HG03460 (cell line): Measurements from ENCODE around the gene CLMP.
"Not testable (repeated sequence)": the region's sequence is repeated elsewhere in the genome, so short reads cannot be mapped to it uniquely, and the experiment has no call there.

Experiments
- ATAC-seq: cut with Tn5 transposase; IDR thresholded peaks from one replicate; pipeline ENCODE4 v1.9.1; 2021; ENCODE audit not compliant: unreplicated experiment

Gene CLMP

DNA sequence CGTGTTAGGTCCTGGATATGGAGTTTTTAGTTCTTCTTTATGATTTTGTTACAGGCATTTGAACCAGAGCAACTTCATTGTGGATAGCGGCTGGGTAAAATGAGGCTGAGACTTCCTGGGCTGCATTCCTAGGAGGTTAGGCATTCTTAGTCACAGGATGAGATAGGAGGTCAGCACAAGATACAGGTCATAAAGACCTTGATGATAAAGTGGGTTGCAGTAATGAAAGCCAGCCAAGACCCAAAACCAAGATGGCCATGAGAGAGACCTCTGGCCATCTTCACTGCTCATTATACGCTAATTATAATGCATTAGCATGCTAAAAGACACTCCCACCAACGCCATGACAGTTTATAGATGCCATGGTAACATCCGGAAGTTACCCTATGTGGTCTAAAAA lies 23.4 kb upstream of the CLMP start:
- no peak for ATAC-seq

DNA sequence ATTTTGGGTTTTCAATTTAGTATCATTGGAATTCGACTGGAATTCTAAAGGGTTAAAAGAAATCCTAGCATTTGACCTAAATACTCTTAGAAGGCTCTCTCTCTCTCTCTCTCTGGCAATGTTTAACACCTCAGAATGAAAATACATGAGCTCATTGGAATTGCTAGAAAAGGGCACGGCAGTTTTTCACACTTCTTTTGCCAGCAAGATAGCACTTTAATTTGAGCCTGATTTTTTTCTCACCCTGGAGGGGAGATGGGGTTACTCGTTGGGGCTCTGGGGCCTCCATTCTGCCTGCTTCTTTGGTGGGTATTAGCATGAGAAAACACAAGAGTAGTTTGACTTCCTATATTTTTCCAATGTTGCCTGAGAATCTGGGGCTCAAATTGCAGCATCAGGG lies 22.8 kb upstream of the CLMP start:
- no peak for ATAC-seq

DNA sequence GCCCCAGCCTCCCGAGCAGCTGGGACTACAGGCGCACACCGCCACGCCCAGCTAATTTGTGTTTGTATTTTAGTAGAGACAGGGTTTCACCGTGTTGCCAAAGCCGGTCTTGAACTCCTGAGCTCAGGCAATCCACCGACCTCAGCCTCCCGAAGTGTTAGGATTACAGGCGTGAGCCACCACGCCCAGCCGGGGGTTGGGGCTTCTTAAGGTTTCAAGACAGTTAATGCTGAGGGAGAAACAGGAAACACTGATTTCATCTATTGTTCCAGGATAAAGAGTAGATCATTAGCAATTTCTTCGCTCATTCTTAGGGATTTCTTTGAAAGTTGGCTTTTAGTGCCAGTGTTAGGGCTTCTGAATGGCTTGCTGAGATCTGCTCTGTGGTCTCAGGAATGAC lies 21.2 kb upstream of the CLMP start:
- no peak for ATAC-seq

DNA sequence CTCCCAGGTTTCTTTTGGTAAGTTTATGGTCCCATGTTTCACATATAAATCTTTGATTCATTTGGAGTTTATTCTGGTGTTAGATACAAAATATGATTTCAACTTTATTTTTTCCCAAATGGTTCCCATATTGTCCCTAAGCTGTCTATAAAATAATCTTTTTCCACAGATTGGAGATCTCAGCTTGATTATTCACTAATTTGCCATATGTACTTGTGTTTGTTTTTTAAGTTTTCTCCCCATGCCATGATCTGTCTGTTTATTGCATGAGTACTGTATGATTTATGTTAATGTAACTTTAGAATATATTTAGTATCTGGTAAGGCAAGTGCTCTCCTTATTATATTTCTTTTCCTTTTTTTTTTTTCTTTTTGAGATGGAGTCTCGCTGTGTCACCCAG lies 19.9 kb upstream of the CLMP start:
- no peak for ATAC-seq

DNA sequence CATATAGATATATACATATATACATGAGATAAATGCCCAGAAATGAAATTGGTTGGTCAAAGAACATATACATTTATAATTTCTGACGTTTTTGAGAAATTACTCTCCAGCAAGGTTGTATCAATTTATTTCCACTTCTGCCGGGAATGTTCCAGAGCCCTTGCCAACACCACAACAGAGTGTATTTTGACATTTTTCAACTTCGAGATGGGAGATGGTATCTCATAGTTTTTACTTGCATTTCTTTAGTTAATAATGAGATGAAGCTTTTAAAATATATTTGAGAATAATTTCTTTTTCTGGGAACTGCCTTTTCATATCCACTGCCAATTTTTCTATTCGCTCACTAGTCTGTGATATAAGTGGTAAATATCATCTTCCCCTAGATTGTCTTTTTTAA lies 19.3 kb upstream of the CLMP start:
- ATAC-seq: no peak

DNA sequence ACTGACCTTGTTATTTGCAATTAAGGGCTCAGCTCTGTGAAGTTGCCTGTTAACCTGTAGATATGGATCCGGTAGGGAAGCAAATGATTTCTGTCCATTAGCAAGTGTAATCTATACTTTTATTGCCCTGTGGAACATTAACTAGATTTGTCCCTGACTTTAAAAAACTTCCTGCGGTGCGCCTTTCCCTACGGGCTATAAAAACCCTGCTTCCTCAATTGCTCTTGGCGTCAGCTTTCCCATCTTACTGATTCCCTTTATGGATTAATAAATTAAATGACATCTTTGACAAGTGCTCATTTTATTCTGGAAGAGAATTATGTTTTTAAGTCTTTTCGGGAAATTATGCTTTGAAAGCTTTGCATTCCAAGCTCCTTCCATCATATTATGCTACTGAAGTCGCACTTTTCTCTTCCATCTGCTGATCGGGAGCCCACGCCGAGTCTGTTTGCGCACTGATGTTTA lies 18.3 kb upstream of the CLMP start:
- ATAC-seq: no peak

DNA sequence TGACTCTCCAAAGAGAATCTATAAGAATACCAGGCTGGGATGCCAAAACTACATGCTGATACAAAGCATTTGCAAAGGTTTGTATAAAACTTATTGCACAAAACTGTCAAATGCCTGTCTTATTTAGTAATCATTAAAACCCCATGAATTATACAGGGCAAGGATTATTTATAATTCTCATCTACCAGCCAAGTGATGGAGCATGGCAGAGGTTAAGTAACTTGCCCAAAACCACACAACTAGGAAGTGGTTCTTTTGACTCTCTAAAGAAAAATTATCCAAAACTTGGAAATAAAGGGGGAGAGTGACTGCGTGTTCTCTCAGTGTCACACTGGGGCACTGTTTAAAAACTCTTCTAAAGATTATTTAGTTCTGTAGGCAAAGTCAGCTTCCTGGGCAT lies 17.4 kb upstream of the CLMP start:
- ATAC-seq: no peak

DNA sequence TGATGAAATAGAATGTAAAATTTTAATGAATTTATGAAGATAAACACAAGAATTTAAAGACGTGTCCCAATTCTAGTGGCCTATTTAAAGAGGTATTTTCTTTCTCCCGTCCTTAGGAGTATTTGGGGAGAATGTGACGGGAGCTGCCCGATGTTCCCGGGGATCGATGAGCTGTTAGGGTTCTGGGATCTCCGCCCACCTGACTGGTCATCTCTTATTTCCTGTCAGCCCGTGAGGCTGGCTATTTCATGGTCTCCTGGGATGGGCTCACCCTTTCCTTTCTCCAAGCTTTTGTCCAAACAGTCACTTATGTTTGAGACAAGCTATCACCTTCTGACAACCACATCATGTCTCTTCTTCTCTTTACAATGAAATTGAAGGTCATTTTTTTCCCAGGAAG lies 16.9 kb upstream of the CLMP start:
- ATAC-seq: no peak

DNA sequence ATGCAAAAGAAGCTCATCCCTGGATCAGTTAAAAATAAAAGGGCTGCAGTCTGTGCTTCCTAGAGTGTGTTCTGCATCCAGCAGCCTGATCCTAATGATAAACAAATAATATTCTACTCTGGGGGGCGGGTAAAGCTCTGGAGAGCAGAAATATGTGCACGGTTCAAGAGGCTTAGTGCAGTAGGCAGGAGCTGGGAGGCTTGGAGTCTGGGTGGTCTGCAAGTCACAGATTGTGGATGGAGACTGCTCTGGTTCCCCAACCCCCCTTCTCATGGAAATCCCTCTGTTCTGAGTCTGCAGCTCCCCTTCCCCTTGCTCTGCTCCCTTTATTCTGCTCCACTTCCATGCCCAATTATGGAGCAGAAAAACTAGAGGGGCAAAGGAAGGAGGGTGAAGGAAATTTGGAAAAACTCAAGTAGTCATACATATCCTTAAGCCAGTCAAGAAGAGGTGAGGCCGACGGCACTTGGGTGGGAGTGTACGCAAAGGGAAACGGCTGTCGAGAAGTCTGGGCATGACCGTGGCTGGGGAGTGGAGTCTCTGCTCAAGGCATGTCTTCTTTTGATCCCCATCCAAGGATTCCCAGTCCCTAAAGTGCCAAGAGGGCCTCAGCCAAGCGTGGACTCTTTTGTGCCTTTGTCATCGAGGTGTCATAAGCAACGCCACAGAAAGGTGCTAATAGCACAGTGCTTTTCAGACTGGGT lies 16.3 kb upstream of the CLMP start:
- ATAC-seq: no peak

DNA sequence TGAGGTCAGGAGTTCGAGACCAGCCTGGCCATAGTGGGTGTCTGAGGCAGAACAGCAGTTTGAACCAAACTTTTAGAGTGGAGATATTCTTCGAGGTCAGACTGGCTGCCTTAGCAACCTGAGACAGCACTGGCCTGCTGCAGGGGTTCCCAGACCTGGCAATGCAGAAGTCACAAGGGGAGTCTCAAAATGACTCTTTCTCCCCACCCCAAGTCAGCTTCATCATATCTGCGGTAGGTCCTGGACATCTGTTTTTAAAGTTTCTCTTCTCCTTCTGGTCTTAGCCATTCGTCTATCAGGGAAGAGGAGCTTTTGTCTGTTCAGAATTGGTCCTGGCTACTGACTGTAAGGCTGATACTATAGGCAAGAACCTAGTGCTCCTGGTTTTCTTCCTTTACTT lies 14.5 kb upstream of the CLMP start:
- ATAC-seq: no peak

DNA sequence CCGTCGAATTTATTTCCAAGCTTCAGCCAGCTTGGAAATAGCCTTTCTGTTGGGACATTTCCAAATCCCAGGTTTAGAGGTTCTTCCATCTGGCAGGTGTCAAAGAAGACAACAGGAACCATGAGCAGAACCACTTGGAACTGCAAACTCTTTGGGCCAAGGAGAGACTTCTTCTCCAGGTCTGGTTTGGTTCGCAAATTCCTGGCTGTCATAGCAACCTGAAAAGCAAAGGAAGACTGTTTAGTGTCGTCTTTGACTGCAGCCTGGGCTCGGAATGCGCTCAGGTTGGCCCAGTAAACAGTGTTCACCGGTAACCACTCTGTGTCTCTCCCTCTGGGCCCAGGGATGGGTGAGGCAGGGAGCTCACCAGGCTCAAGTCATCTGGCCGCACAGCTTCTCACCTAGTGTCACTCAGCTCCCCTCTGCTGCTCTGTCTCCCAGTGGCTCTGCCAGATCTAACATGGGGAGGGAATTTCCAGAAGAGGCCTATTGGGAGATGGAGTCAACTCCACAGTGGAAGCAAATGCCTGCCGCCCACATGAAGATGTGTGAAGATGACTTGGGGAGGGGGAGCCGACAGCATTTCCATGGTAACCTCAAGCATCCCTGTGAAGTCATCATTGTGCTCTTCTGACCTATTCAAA lies 11.9 kb upstream of the CLMP start:
- ATAC-seq: no peak

DNA sequence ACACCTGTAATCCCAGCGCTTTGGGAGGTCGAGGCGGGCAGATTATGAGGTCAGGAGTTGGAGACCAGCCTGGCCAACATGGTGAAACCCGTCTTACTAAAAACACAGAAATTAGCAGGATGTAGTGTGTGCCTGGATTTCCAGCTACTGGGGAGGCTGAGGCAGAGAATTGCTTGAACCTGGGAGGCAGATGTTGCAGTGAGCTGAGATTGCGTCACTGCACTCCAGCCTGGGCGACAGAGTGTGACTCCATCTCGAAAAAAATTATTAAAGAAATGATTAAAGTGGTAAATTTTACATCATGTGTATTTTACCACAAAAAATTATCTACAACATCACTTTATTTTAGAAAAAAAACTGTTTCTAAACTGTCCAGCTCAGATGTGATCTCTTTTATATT lies 11.0 kb upstream of the CLMP start:
- ATAC-seq: not testable (repeated sequence)

DNA sequence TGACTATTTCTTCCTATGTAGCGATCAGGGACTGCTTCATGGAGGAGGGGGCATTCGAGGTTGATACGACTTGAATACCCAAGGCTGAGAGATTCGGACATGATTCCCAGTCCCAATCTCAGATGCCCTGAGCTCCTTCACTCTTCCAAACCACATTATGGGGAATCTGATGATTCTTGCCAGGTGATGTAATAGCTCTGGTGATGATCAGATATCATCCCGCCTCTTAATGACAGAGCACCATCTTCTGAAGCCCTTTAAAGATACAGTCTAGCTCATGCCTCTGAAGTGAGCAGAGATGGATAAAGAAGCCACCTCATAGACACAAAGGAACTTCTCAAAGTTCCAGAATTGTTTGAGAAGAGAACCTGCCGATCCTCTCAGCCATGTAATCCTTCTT lies 8.9 kb upstream of the CLMP start:
- no peak for ATAC-seq

DNA sequence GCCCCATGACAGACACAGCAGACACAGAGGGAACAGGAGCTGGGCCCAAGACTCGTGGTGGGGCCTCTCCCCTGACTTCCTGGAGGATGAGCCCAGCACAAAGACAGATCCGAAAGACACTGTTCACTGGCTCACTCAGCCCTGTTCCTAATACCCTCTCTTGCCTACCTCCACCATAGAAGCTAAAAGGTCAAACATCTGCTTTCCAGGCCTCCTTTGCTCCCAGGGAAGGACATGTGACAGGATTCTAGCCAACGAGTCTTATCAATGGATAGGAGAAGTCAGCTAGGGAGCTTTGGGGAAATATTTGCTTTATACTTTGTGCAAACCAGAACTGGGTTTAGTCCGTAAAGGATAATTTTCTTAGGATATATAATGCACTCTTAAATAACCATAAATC lies 8.4 kb upstream of the CLMP start:
- ATAC-seq: no peak

DNA sequence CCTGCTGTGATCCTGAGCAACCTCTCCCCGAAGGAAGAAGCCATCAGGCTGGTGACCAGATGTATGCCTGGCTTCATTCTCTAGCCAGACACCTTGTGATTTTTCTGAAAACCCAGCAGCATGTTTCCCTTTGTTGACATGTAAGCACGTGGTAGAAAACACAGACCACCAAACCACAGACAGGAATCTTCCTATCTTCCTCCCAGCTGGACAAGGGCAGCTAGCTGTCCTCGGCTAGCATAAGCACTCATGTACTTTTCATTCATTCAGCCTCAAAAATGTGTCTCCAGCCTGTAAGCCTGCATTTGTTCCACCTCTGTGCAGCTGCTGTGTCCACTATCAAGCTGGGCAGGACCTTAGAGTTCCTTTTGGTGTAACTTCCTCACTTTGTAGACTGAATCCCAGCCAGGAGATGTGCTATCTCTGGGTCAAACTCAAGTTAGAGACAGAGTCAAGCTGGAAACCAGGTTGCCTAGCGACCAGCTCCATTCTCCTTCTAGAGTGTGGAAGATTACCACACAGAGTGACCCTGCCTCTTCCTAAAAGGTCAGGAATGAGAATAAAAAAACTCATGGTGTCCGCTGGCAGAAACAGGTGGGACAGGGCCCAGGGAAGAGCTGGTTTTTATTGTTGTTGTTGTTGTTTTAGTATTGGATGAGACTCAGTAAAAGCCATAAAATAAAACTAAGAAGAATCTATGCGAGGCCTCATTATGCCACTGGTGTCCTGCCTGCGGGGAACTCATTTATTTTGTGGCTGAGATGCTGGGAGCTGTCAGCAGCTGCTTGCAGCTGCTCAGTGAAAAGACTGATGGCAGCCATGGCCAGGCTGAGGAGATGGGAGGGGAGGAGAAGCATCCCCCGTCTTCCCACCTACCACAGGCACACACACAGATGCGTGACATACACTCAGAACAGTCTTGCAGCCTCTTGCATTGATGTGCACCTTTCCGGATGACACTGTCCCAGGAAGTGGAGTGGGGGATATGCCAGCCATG lies 7.4 kb upstream of the CLMP start:
- no peak for ATAC-seq

DNA sequence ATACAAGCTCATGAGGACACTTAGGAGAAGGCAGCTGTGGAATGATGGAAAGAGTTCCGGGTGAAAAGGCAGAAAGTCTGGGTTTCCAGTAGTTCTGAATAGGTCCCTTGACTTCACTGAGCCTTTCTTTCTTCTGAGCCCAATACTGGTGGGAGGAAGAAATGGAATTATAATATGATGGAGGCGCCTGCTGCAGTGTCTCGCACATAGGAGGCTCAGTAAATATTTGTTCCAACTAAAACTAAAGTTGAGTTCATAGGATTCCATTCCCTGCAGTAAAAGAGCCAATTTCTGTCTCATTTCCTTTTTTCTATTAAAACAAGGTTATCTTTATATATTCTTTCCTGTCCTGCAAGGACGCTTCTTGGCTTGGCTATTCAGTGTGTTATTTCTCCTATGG lies 5.2 kb upstream of the CLMP start:
- ATAC-seq: no peak

DNA sequence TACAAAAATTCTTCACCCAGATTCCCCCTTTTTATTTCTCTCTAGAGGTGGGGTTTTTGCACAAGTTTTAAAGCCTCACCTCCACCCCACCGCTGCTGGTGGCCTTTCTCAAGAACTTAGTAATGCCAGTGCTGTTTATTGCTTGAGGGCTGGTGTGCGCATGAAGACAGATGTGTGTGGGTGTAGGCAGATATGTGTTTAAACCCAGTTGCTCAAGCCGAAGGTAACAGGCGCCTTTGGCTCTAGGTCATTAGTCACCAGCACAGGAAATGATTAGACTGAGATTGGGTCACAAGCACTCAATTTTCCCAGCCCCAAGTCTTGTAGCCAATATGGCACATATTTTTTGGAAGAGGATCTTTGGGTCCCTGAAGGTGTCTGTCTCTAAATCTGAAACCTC lies 2.7 kb upstream of the CLMP start:
- ATAC-seq: no peak

DNA sequence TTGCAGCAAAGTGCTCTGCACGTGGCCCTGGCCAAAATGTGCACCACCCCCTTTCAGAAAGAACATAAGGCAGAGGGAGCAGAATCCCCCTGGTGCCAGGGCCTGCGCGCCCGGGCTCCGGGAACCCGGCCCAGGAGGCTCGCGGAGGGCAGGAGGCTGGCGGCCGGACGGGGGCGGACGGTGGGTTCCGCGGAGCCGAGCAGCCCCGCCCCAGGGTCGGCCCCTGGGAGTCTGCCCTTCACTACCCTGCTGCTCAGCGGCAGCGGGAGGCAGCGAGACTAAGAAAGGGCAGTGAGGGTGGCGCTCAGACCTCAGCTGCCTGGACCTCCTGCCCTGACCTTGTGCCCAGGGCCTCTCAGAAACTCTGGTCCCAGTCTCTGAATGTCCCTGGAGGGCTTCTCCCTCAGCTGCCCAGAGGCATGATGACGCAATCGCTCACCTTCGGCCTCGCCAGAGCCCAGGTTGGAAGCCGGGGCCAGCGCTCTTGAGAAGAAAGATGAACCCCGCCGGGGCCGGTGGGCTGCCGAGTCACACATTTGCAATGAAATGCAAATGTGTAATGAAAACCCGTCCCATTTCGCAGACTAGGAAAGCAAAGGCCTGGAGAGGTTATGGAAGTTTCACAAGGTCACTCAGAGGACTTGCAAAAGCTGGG lies 1.1 kb upstream of the CLMP start:
- no peak for ATAC-seq

DNA sequence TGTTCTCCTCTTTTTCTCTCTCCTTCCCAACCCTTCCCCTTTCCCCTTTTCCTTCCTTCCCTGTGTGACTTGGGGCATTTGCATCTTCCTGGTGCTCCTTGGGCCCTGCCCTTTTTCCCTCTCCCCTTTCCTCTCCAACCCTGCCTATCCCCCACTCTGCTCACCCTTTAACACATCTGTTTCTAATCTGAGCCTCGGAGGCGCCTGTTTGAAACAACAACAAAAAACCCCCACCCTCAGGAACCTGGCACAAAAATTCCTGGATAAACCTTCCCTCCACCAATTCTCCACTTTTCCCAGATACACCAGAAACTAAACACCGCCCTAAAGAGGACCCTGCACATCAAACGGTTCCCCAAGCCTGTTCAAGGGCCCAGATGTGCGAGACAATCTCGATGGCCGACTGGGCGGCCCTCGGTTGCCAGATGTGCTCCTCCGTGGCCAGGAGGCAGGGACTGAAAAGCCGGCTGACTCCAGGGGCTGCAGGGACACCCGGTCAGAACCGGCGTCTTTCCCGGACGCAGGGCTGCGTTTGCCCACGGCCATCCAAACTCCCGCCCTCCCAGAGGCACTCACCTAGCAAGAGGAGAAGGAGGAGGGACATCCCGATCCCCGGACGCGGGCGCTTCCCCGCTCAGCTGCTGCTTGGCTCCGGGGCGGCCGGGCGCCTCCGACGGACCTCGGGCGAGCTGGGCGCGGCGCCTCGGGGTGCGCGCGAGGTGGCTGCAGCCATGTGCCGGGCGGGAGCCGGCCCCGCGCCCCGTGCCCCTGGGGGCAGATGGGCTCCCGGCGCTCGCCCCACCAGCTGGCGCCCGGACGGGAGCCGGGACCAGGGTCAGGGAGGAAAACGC lies 486 bp downstream of the CLMP start:
- ATAC-seq: no peak

DNA sequence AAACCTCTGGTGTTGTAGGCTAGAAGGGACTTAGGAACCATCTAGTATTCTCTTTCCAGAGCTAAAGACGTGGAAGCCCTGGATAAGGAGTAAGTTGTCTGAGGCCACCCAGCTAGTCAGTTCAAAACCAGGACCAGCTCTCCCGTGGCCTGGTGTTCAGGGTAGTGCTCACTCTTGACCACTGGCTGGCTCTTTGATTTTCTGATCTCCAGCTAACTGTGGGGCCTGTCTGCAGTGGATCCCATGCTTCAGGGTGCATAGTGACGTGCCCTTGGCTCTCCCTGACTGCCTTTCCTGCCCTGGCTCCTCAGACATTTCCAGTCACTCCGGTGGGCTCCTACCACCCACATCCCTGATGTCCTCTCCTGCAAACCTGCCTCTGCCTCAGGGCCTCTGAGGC lies 1.3 kb downstream of the CLMP start:
- no peak for ATAC-seq
